Stimulated activated effector memory CD8-positive, alpha-beta T cell treated with anti-CD3 and anti-CD28 coated beads, Interleukin-12 subunit alpha, Interleukin-12 subunit beta, amount 100 ng/mL, for 72 hours (primary cell): ENCODE results near the gene CD28.
A peak's percentile ranks its signal among the peaks of the same experiment; 100 is the strongest.
"Not testable (repeated sequence)": the region's sequence is repeated elsewhere in the genome, so short reads cannot be mapped to it uniquely, and the experiment has no call there.

ENCODE experiments used
- ATAC-seq: fragments of 150-1000 bp; cut with Tn5 transposase; 2 replicates; pipeline ENCODE4 v1.10.0; 2021
- DNase-seq, 2 donors: peaks; one replicate each; pipeline ENCODE4 v3.0.0; 2021 to 2022; ENCODE audit warnings: low spot score in 2 of 2
- H3K27ac Mint-ChIP-seq: one replicate; pipeline ENCODE4 v1.8.0; 2022; ENCODE audit warnings: mild to moderate bottlenecking, mixed read lengths
- H3K36me3 Mint-ChIP-seq: one replicate; pipeline ENCODE4 v1.8.0; 2022; ENCODE audit warnings: mild to moderate bottlenecking, mixed read lengths
- H3K4me1 Mint-ChIP-seq: one replicate; pipeline ENCODE4 v1.8.0; 2022; ENCODE audit warnings: mixed read lengths
- H3K4me3 Mint-ChIP-seq: one replicate; pipeline ENCODE4 v1.8.0; 2022; ENCODE audit warnings: mild to moderate bottlenecking, mixed read lengths
- H3K9me3 Mint-ChIP-seq: one replicate; pipeline ENCODE4 v1.8.0; 2022; ENCODE audit warnings: mixed read lengths

Gene CD28

GRCh38 chr2:203763938-203764664 lies 57.7 kb downstream of the CD28 start:
- H3K4me3 Mint-ChIP-seq, result peak overlapping the region; percentile 6
- no peaks in the 10 kb centered on the region for H3K9me3 Mint-ChIP-seq
- peak overlapping the region; percentile 85 for H3K27ac Mint-ChIP-seq
- peak; percentile 96 for ATAC-seq
- DNase-seq, result no peak
- peaks cover 23% of the 10 kb centered on the region for H3K36me3 Mint-ChIP-seq
- peaks cover 67% of the 10 kb centered on the region for H3K4me1 Mint-ChIP-seq

DNA sequence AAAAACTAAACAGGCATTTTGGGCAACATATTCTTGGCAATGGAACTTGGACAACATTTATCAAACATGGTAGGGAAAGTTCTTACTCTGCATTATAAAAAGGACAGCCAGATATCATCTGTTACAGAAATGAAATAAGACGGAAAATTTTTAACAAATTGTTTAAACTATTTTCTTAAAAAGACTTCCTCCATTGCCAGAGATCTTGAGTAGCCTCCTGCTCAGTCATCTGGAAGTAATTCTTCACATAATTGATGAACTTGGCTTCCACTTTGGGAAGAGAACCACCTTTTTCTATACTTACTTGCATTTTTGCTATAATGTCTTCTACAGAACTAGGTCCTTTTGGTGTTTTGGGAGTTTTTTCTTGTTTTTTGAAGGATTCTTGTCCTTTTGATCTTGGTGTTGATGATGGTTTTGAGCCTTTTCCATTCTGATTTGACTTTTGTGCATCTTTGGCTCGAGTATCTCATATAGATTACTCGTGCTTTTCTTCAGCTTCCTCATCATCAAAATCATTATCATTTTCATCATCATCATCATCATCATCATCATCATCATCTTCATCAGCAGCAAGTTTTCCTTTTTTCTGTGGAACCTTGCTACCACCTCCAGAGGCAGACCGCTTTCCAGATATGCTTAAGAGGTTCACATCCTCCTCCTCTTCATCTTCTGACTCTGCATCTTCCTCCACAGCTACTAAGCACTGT lies 66.2 kb downstream of the CD28 start:
- Mint-ChIP-seq H3K36me3 (peaks cover 40% of the 10 kb centered on the region), H3K4me3 (no peak overlapping the region), H3K4me1 (peaks cover 10% of the 10 kb centered on the region), H3K27ac (no peak overlapping the region), H3K9me3 (no peaks in the 10 kb centered on the region)
- ATAC-seq (no peak), DNase-seq (no peak)

DNA sequence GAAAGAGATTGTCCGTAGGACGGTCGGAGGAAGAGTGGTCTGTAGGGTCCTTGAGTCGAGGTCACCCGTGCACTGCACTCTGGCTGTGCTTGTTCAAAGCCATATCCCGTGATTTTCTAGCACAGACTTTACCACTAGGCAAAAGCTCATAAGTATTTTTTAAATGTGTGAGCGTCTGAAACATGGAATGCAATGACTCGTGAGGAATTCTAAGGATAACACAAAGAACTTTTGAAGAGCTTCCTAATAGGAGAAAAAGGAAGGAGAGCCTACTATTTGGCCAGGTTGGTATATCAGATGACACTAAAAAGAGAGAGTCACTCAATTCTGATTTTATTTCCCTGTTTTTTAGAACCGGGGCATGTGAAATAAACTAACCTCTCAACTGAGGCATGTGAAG lies 68.3 kb downstream of the CD28 start:
- H3K36me3 Mint-ChIP-seq, result peaks cover 24% of the 10 kb centered on the region
- DNase-seq, result no peak
- no peak for ATAC-seq
- H3K4me1 Mint-ChIP-seq, result peaks cover 15% of the 10 kb centered on the region
- no peaks in the 10 kb centered on the region for H3K9me3 Mint-ChIP-seq
- no peak overlapping the region for H3K27ac Mint-ChIP-seq
- H3K4me3 Mint-ChIP-seq, result no peak overlapping the region

GRCh38 chr2:203775684-203776083 lies 69.2 kb downstream of the CD28 start:
- H3K27ac Mint-ChIP-seq, result no peak overlapping the region
- H3K4me1 Mint-ChIP-seq, result peaks cover 20% of the 10 kb centered on the region
- no peak overlapping the region for H3K4me3 Mint-ChIP-seq
- ATAC-seq, result peak; percentile 74
- no peak for DNase-seq
- H3K36me3 Mint-ChIP-seq, result peaks cover 16% of the 10 kb centered on the region
- no peaks in the 10 kb centered on the region for H3K9me3 Mint-ChIP-seq

- Mint-ChIP-seq H3K36me3 (peaks cover 16% of the 10 kb centered on the region), H3K27ac (no peak overlapping the region)
Observed at GRCh38 chr2:203777030-203777429, 70.6 kb downstream of the CD28 start.

DNA sequence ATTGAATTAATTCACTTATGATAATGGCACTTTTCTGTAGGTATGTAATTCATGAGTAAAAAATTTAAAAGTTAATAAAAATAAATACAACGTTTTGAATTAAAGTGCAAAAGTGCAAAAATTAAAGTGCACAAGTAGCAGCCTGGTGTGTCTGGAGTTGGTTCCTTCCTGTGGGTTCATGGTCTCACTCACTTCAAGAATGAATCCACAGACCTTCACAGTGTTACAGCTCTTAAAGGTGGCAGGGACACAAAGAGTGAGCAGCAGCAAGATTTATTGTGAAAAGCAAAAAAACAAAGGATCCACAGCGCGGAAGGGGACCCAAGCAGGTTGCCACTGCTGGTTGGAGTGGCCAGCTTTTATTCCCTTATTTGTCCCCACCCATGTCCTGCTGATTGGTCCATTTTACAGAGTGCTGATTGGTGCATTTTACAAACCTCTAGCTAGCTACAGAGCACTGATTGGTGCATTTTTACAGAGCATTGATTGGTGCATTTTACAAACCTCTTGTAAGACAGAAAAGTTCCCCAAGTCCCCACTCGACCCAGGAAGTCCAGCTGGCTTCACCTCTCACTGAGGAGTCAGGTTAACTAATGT lies 73.1 kb downstream of the CD28 start:
- H3K9me3 Mint-ChIP-seq, DNase-seq, H3K4me3 Mint-ChIP-seq, ATAC-seq, H3K36me3 Mint-ChIP-seq: not testable (repeated sequence)
- Mint-ChIP-seq H3K27ac (peak overlapping the region; percentile 11), H3K4me1 (peaks cover 45% of the 10 kb centered on the region)

More at GRCh38 chr2:203777030-203777429, 70.6 kb downstream of the CD28 start:
- ATAC-seq (no peak), DNase-seq (no peak)
- H3K4me1 Mint-ChIP-seq, result peaks cover 31% of the 10 kb centered on the region
- no peak overlapping the region for H3K4me3 Mint-ChIP-seq
- no peaks in the 10 kb centered on the region for H3K9me3 Mint-ChIP-seq

GRCh38 chr2:203780231-203780630 lies 73.8 kb downstream of the CD28 start:
- no peak for DNase-seq
- Mint-ChIP-seq H3K27ac (peak overlapping the region; percentile 11), H3K9me3 (no peaks in the 10 kb centered on the region), H3K36me3 (peaks cover 4% of the 10 kb centered on the region), H3K4me1 (peaks cover 47% of the 10 kb centered on the region), H3K4me3 (no peak overlapping the region)
- ATAC-seq, result no peak

GRCh38 chr2:203781151-203781550 lies 74.7 kb downstream of the CD28 start:
- no peak for DNase-seq
- no peak overlapping the region for H3K4me3 Mint-ChIP-seq
- ATAC-seq, result no peak
- H3K36me3 Mint-ChIP-seq, result no peaks in the 10 kb centered on the region
- H3K4me1 Mint-ChIP-seq, result peaks cover 39% of the 10 kb centered on the region
- H3K9me3 Mint-ChIP-seq, result no peaks in the 10 kb centered on the region
- peak overlapping the region; percentile 85 for H3K27ac Mint-ChIP-seq

GRCh38 chr2:203782262-203782976 lies 76.0 kb downstream of the CD28 start:
- Mint-ChIP-seq H3K36me3 (no peaks in the 10 kb centered on the region), H3K4me1 (peaks cover 39% of the 10 kb centered on the region), H3K27ac (peak overlapping the region; percentile 85), H3K9me3 (no peaks in the 10 kb centered on the region), H3K4me3 (peak overlapping the region; percentile 9)
- ATAC-seq, result peak; percentile 99
- DNase-seq, result peak; percentile 36 to 82

- Mint-ChIP-seq H3K9me3 (no peaks in the 10 kb centered on the region), H3K4me3 (no peak overlapping the region), H3K36me3 (no peaks in the 10 kb centered on the region), H3K4me1 (peaks cover 39% of the 10 kb centered on the region), H3K27ac (no peak overlapping the region)
- ATAC-seq (no peak), DNase-seq (no peak)
Observed at GRCh38 chr2:203783496-203784203, 77.2 kb downstream of the CD28 start.

- H3K27ac Mint-ChIP-seq, result peak overlapping the region; percentile 60
- ATAC-seq, result not testable (repeated sequence)
Observed at GRCh38 chr2:203784710-203785270, 78.4 kb downstream of the CD28 start.

DNA sequence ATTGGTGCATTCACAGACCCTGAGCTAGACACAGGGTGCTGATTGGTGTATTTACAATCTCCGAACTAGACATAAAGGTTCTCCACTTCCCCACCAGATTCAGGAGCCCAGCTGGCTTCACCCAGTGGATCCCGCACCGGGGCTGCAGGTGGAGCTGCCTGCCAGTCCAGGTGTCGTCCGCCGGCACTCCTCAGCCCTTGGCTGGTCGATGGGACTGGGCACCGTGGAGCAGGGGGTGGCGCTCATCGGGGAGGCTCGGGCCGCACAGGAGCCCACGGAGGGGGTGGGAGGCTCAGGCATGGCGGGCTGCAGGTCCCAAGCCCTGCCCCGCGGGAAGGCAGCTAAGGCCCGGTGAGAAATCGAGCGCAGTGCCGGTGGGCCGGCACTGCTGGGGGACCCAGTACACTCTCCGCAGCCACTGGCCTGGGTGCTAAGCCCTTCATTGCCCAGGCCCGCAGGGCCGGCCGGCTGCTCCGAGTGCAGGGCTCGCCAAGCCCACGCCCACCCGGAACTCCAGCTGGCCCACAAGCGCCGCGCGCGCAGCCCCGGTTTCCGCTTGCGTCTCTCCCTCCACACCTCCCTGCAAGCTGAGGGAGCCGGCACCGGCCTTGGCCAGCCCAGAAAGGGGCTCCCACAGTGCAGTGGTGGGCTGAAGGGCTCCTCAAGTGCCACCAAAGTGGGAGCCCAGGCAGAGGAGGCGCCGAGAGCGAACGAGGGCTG lies 79.1 kb downstream of the CD28 start:
- not testable (repeated sequence) for H3K36me3 Mint-ChIP-seq, H3K9me3 Mint-ChIP-seq, DNase-seq, ATAC-seq, H3K27ac Mint-ChIP-seq, H3K4me3 Mint-ChIP-seq
- peaks cover 29% of the 10 kb centered on the region for H3K4me1 Mint-ChIP-seq

More at GRCh38 chr2:203784710-203785270, 78.4 kb downstream of the CD28 start:
- H3K9me3 Mint-ChIP-seq, H3K4me3 Mint-ChIP-seq, H3K36me3 Mint-ChIP-seq, DNase-seq: not testable (repeated sequence)
- H3K4me1 Mint-ChIP-seq, result peaks cover 34% of the 10 kb centered on the region

DNA sequence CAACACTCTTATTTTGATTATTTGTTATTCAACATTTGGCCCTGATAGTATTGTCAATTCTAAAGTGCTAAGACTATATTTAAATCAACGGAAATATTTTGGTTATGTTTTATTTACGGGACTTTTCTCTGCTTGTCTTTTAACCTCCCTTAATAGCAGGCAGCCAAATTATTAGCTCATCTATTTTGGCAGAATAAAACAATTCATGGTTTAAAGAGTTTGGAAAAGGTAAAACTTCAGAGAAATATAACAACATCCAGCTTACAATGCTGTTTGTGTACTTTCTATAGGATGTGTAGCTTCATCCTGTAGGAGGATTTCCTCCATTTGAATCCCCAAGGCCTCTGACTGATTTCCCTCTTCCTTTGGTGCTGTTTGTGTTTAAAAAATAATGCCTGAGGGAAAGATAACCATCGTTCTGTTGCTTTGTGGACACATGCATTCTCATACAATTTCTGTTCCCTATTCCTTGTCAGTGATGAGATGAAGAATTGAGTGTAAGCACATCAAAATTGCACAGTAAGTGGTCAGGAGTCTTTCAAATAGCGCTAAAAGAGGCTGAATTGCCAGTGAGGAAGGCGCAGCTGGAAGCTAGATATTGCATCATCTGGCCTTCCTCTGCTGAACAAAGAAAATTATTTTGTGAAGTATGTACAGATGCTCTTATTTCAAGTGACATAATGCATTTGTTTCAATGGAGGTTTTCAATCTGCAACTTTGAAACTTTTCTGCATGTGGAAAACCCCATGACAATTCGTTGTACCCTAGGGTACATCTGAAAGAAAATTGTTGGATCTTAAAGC lies 80.3 kb downstream of the CD28 start:
- peaks cover 21% of the 10 kb centered on the region for H3K4me1 Mint-ChIP-seq
- no peaks in the 10 kb centered on the region for H3K9me3 Mint-ChIP-seq
- H3K36me3 Mint-ChIP-seq, result no peaks in the 10 kb centered on the region
- no peak overlapping the region for H3K4me3 Mint-ChIP-seq
- ATAC-seq, result no peak
- H3K27ac Mint-ChIP-seq, result no peak overlapping the region
- DNase-seq, result no peak
